A673 (cell line): ENCODE measurements around the gene XIRP2.

ENCODE experiments used
- CTCF ChIP-seq: fragments of 300-800, 200-600 bp; sonication (generic); conservative IDR thresholded peaks from 2 replicates; pipeline ENCODE4 v1.5.1; 2017; ENCODE audit warnings: low read depth, mild to moderate bottlenecking, antibody characterized with exemption, low read length, moderate library complexity, mixed read lengths
- EZH2 ChIP-seq: fragments of 200-600 bp; sonication (generic); IDR thresholded peaks from 2 replicates; pipeline ENCODE4 v1.6.1; 2017; ENCODE audit warnings: borderline replicate concordance, low read depth, mild to moderate bottlenecking, mixed read lengths, antibody characterized with exemption, low read length; ENCODE audit not compliant: poor library complexity, severe bottlenecking

- no peak for TF ChIP-seq CTCF
- no peak for TF ChIP-seq EZH2
Observed at GRCh38 chr2:166921261-166921896, 33.1 kb downstream of the XIRP2 start.
